Neural crest cell (in vitro differentiated cells): ENCODE measurements around the gene DVL2. TPM values are rescaled to one million over a fixed set of nuclear protein-coding genes. Genes with fewer than 3 reads are reported as not detected.

Experiments used
- DNase-seq: peaks from one replicate; pipeline ENCODE4 v3.0.0; 2021; ENCODE audit warnings: low read depth, mixed read lengths, low spot score
- H3K27ac Mint-ChIP-seq: one replicate; pipeline ENCODE4 v1.8.0; 2021; ENCODE audit warnings: mild to moderate bottlenecking, mixed read lengths; ENCODE audit not compliant: unreplicated experiment
- H3K27me3 Mint-ChIP-seq: 2 replicates; pipeline ENCODE4 v1.8.0; 2021; ENCODE audit warnings: low read depth, mild to moderate bottlenecking, mixed read lengths
- H3K36me3 Mint-ChIP-seq: 2 replicates; pipeline ENCODE4 v1.8.0; 2021; ENCODE audit warnings: low read depth, mild to moderate bottlenecking, mixed read lengths
- H3K4me1 Mint-ChIP-seq: 2 replicates; pipeline ENCODE4 v1.8.0; 2021; ENCODE audit warnings: mixed read lengths
- H3K4me3 Mint-ChIP-seq: one replicate; pipeline ENCODE4 v1.8.0; 2021; ENCODE audit warnings: mild to moderate bottlenecking, mixed read lengths
- H3K9me3 Mint-ChIP-seq: 2 replicates; pipeline ENCODE4 v1.8.0; 2021; ENCODE audit warnings: mixed read lengths
- CTCF ChIP-seq: fragments of 200-600 bp; sonication (generic); conservative IDR thresholded peaks from 2 replicates; pipeline ENCODE4 v1.5.0; 2021; ENCODE audit warnings: antibody characterized with exemption, mild to moderate bottlenecking
- total RNA-seq: library from RNA; stranded (reverse); gene quantifications from 2 replicates; pipeline ENCODE4 v1.2.1, GENCODE V29; 2021

DVL2 gene
- total RNA-seq, 1 donor from 2014 or later: 140 TPM

- DNase-seq: no peak
- peak overlapping the region; percentile 99 for H3K4me3 Mint-ChIP-seq
- H3K4me1 Mint-ChIP-seq: peaks cover 39% of the 10 kb centered on the region
- H3K27me3 Mint-ChIP-seq: peaks cover 5% of the 10 kb centered on the region
- H3K36me3 Mint-ChIP-seq: peaks cover 28% of the 10 kb centered on the region
- no peaks in the 10 kb centered on the region for H3K9me3 Mint-ChIP-seq
- peak overlapping the region; percentile 99 for H3K27ac Mint-ChIP-seq
- TF ChIP-seq CTCF: no peak
These were observed 625 bp downstream of the DVL2 start for GRCh38 chr17:7233701-7234082.

- peaks cover 35% of the 10 kb centered on the region for H3K4me1 Mint-ChIP-seq
- no peak for TF ChIP-seq CTCF
- H3K36me3 Mint-ChIP-seq: peaks cover 30% of the 10 kb centered on the region
- DNase-seq: no peak
- H3K27me3 Mint-ChIP-seq: peaks cover 5% of the 10 kb centered on the region
- H3K9me3 Mint-ChIP-seq: no peaks in the 10 kb centered on the region
- H3K27ac Mint-ChIP-seq: no peak overlapping the region
- H3K4me3 Mint-ChIP-seq: peak overlapping the region; percentile 99
These were observed 2.2 kb downstream of the DVL2 start for GRCh38 chr17:7232114-7232513.

DNA sequence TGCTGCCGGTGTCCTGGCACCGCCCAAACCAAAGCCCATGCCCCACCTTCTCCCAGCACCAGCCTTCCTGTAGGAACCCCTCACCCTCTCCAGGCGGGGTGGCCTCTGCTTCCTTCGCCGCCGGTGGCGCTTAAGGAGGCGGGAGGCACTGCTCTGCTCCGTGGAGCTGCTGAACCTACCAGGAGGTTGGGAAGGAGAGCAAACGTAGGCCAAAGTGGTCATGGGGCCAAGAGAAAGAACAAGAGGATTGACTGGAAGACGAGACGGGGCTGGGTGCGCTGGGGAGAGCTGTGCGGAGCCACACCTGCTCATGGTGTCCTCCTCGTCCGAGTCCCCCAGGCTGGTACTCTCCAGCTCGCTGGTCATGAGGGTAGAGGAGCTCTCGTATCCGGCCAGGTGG, 4.8 kb downstream of the DVL2 start:
- Mint-ChIP-seq H3K9me3 (no peaks in the 10 kb centered on the region), H3K4me3 (peak overlapping the region; percentile 80), H3K27me3 (peaks cover 4% of the 10 kb centered on the region), H3K36me3 (peaks cover 18% of the 10 kb centered on the region), H3K4me1 (peaks cover 22% of the 10 kb centered on the region), H3K27ac (no peak overlapping the region)
- no peak for DNase-seq
- no peak for TF ChIP-seq CTCF

DNA sequence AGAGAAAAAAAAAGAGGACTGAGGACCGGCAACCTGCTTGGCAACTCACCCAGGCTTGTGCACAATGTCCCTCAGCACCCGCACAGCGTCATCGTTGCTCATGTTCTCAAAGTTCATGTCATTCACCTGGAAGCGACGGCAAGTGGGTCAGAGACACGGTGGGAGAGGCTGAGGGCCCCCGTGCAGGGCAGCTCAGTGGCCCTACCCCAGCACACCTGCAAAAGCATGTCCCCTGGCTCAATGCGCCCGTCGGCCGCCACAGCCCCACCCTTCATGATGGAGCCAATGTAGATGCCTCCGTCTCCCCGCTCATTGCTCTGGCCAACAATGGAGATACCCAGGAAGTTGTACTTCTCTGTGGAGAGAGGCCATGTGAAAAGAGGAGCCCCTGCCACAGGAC, 5.4 kb downstream of the DVL2 start:
- no peak overlapping the region for H3K27ac Mint-ChIP-seq
- H3K36me3 Mint-ChIP-seq: peaks cover 21% of the 10 kb centered on the region
- TF ChIP-seq CTCF: no peak

GRCh38 chr17:7226721-7227710, 7.3 kb downstream of the DVL2 start:
- Mint-ChIP-seq H3K36me3 (peaks cover 21% of the 10 kb centered on the region), H3K27ac (no peak overlapping the region), H3K9me3 (no peaks in the 10 kb centered on the region), H3K27me3 (peaks cover under 1% of the 10 kb centered on the region), H3K4me1 (peaks cover 3% of the 10 kb centered on the region), H3K4me3 (no peak overlapping the region)
- TF ChIP-seq CTCF: no peak
- no peak for DNase-seq

More for the DNA sequence above, 5.4 kb downstream of the DVL2 start:
- Mint-ChIP-seq H3K27me3 (peaks cover 2% of the 10 kb centered on the region), H3K4me1 (peaks cover 19% of the 10 kb centered on the region), H3K9me3 (no peaks in the 10 kb centered on the region), H3K4me3 (peak overlapping the region; percentile 80)
- DNase-seq: no peak
